CD14-positive monocyte (primary cell): ENCODE data around the gene GAK. TPM values are rescaled to one million over a fixed set of nuclear protein-coding genes. Genes with fewer than 3 reads are reported as not detected.

Experiments
- DNase-seq, 3 donors: peaks; one replicate each; pipeline ENCODE4 v3.0.0-alpha.2; 2011 to 2022
- H2AFZ ChIP-seq: 2 replicates; pipeline ENCODE4 v1.6.0; 2012; ENCODE audit warnings: mild to moderate bottlenecking, low read depth, low read length, inconsistent platforms; ENCODE audit not compliant: insufficient read depth, poor library complexity, severe bottlenecking
- H3K27ac ChIP-seq, 2 donors: 1 replicate in 1 of 2; 2 replicates in 1 of 2; pipeline ENCODE4 v1.5.1; 2012 to 2013; ENCODE audit warnings: low read length in 2 of 2, control low read depth in 1 of 2, inconsistent platforms in 1 of 2, low read depth in 1 of 2, mild to moderate bottlenecking in 1 of 2
- H3K27me3 ChIP-seq, 2 donors: one replicate each; pipeline versions ENCODE4 v1.6.0 to v1.6.1; 2011 to 2013; ENCODE audit warnings: low read length in 2 of 2; ENCODE audit not compliant: control insufficient read depth in 2 of 2, insufficient read depth in 2 of 2
- H3K36me3 ChIP-seq, 2 donors: replicated peaks in 1 of 2; 1 replicate in 1 of 2; 2 replicates in 1 of 2; pipeline versions ENCODE4 v1.5.1 to v1.6.1; 2012 to 2013; ENCODE audit warnings: low read length in 2 of 2, control low read depth in 1 of 2, inconsistent platforms in 1 of 2, mild to moderate bottlenecking in 1 of 2; ENCODE audit not compliant: insufficient read depth in 2 of 2, control insufficient read depth in 1 of 2
- H3K4me1 ChIP-seq, 2 donors: 1 replicate in 1 of 2; 2 replicates in 1 of 2; pipeline versions ENCODE4 v1.5.1 to v1.6.1; 2012 to 2013; ENCODE audit warnings: low read length in 2 of 2, control low read depth in 1 of 2, inconsistent platforms in 1 of 2, mild to moderate bottlenecking in 1 of 2, moderate library complexity in 1 of 2; ENCODE audit not compliant: insufficient read depth in 2 of 2, control insufficient read depth in 1 of 2
- H3K4me2 ChIP-seq: replicated peaks from 2 replicates; pipeline ENCODE3; 2012; ENCODE audit warnings: low read length, moderate library complexity, mild to moderate bottlenecking; ENCODE audit not compliant: poor library complexity, severe bottlenecking; ENCODE audit errors: extremely low read depth
- H3K4me3 ChIP-seq, 3 experiments: fragments of 200-600 bp in 1 of 3; sonication (generic) in 1 of 3; replicated peaks in 1 of 3; 1 replicate in 2 of 3; 2 replicates in 1 of 3; pipeline ENCODE4 v1.5.1; 2011 to 2013; ENCODE audit warnings: low read length in 3 of 3, mild to moderate bottlenecking in 3 of 3, control low read depth in 2 of 3, low read depth in 2 of 3, inconsistent platforms in 1 of 3, moderate library complexity in 1 of 3
- H3K79me2 ChIP-seq: 2 replicates; pipeline ENCODE4 v1.6.0; 2012; ENCODE audit warnings: mild to moderate bottlenecking, control low read depth, inconsistent platforms, low read length, moderate library complexity; ENCODE audit not compliant: insufficient read depth
- H3K9ac ChIP-seq: 2 replicates; pipeline ENCODE4 v1.6.0; 2017; ENCODE audit warnings: low read length, mild to moderate bottlenecking; ENCODE audit not compliant: insufficient read depth, poor library complexity, severe bottlenecking
- H3K9me3 ChIP-seq, 2 donors: replicated peaks in 1 of 2; 1 replicate in 1 of 2; 2 replicates in 1 of 2; pipeline versions ENCODE4 v1.5.1 to v1.6.1; 2012 to 2013; ENCODE audit warnings: low read length in 2 of 2, control low read depth in 1 of 2; ENCODE audit not compliant: control insufficient read depth in 1 of 2, insufficient read depth in 1 of 2
- H4K20me1 ChIP-seq: 2 replicates; pipeline ENCODE4 v1.6.0; 2012; ENCODE audit warnings: mild to moderate bottlenecking, low read length, control low read depth, moderate library complexity; ENCODE audit not compliant: insufficient read depth
- H3K27ac Mint-ChIP-seq, 7 donors: one replicate each; pipeline ENCODE4 v1.8.0; 2020; ENCODE audit warnings: mild to moderate bottlenecking in 7 of 7, mixed read lengths in 7 of 7, moderate library complexity in 6 of 7, inconsistent platforms in 2 of 7
- H3K27me3 Mint-ChIP-seq, 3 donors: one replicate each; pipeline ENCODE4 v1.8.0; 2021 to 2022; ENCODE audit warnings: low read depth in 3 of 3, mild to moderate bottlenecking in 3 of 3, mixed read lengths in 3 of 3, moderate library complexity in 3 of 3, inconsistent platforms in 1 of 3
- H3K36me3 Mint-ChIP-seq, 2 donors: one replicate each; pipeline ENCODE4 v1.8.0; 2020; ENCODE audit warnings: mixed read lengths in 2 of 2, inconsistent platforms in 1 of 2, mild to moderate bottlenecking in 1 of 2
- H3K4me1 Mint-ChIP-seq: one replicate; pipeline ENCODE4 v1.8.0; 2020; ENCODE audit warnings: mild to moderate bottlenecking, mixed read lengths
- H3K4me3 Mint-ChIP-seq, 2 donors: one replicate each; pipeline ENCODE4 v1.8.0; 2020; ENCODE audit warnings: mild to moderate bottlenecking in 2 of 2, mixed read lengths in 2 of 2, moderate library complexity in 1 of 2
- H3K9me3 Mint-ChIP-seq, 7 donors: one replicate each; pipeline ENCODE4 v1.8.0; 2020 to 2022; ENCODE audit warnings: mixed read lengths in 7 of 7, mild to moderate bottlenecking in 6 of 7, moderate library complexity in 6 of 7, inconsistent platforms in 2 of 7
- CTCF ChIP-seq: fragments of 200-600 bp; IDR thresholded peaks from one replicate; pipeline ENCODE4 v1.8.0; 2022; ENCODE audit warnings: antibody characterized with exemption, mild to moderate bottlenecking
- WGBS: methylation state at CpG from one replicate; pipeline ENCODE4 v1.1.5; 2013; ENCODE audit warnings: missing lambda C conversion rate; ENCODE audit not compliant: insufficient coverage; 5-methylcytosine and 5-hydroxymethylcytosine counted together
- intact Hi-C, 2 donors: fragments of 100-400 bp; cut with micrococcal nuclease; formaldehyde crosslinking; loops; one replicate each; pipeline versions ENCODE4 v1.15.0 to v1.15.1; 2023
- polyA plus RNA-seq, 3 donors: library from polyadenylated mRNA; depleted of rRNA in 1 of 3; unstranded in 2 of 3; stranded (reverse) in 1 of 3; fragments of 300-500 nt in 2 of 3; fragments of >200 nt in 1 of 3; fragmentation: Illumina TruSeq in 2 of 3; gene quantifications; 1 replicate in 2 of 3; 2 replicates in 1 of 3; pipeline ENCODE4 v1.2.3, GENCODE V29; 2012 to 2021

The GAK gene
- polyA plus RNA-seq, 3 donors: 40.3 to 88.7 (median 54.9) TPM

- no peak overlapping the region for H3K9ac ChIP-seq
- H3K36me3 ChIP-seq: peaks cover 7 to 28% of the 10 kb centered on the region in 2 donors
- peaks cover 0 to 2% (median 0%) of the 10 kb centered on the region in 3 donors for H3K27me3 Mint-ChIP-seq
- no peak overlapping the region for H2AFZ ChIP-seq
- H3K4me3 ChIP-seq: no peak overlapping the region
- peaks cover 52 to 72% of the 10 kb centered on the region in 2 donors for H3K9me3 ChIP-seq
- no peak overlapping the region for H3K27ac ChIP-seq
- WGBS: 95% methylated on average over 9 of the region's 10 CpGs
- no peak overlapping the region for H3K4me3 Mint-ChIP-seq
- H3K79me2 ChIP-seq: no peaks in the 10 kb centered on the region
- H4K20me1 ChIP-seq: no peaks in the 10 kb centered on the region
- no peaks in the 10 kb centered on the region for H3K27me3 ChIP-seq
- DNase-seq: no peak
- no peaks in the 10 kb centered on the region for H3K4me1 Mint-ChIP-seq
- no peak overlapping the region for H3K27ac Mint-ChIP-seq
- intact Hi-C loops: no loop called here
- no peaks in the 10 kb centered on the region for H3K4me1 ChIP-seq
- no peak overlapping the region for H3K4me2 ChIP-seq
- H3K36me3 Mint-ChIP-seq: peaks cover 26 to 43% of the 10 kb centered on the region in 2 donors
- TF ChIP-seq CTCF: no peak
- peaks cover 51 to 73% (median 65%) of the 10 kb centered on the region in 7 donors for H3K9me3 Mint-ChIP-seq
These were observed 87.3 kb downstream of the GAK start for GRCh38 chr4:844752-845232.

GRCh38 chr4:839675-840443 is 92.3 kb downstream of the GAK start:
- no peaks in the 10 kb centered on the region for H3K4me1 Mint-ChIP-seq
- H3K36me3 Mint-ChIP-seq: peaks cover 13 to 18% of the 10 kb centered on the region in 2 donors
- TF ChIP-seq CTCF: no peak
- no peak overlapping the region for H3K4me3 ChIP-seq
- peaks cover 36 to 73% (median 63%) of the 10 kb centered on the region in 7 donors for H3K9me3 Mint-ChIP-seq
- H3K4me3 Mint-ChIP-seq: no peak overlapping the region
- DNase-seq: no peak
- H4K20me1 ChIP-seq: no peaks in the 10 kb centered on the region
- H3K9me3 ChIP-seq: peaks cover 40 to 66% of the 10 kb centered on the region in 2 donors
- no peaks in the 10 kb centered on the region for H3K4me1 ChIP-seq
- peaks cover 1 to 8% (median 3%) of the 10 kb centered on the region in 3 donors for H3K27me3 Mint-ChIP-seq
- peaks cover 0 to 4% of the 10 kb centered on the region in 2 donors for H3K36me3 ChIP-seq
- WGBS: no CpG with 5 or more reads among the region's 4 CpGs
- intact Hi-C loops: no loop called here
- no peak overlapping the region for H3K27ac Mint-ChIP-seq
- H3K9ac ChIP-seq: no peak overlapping the region
- no peak overlapping the region for H3K27ac ChIP-seq
- H2AFZ ChIP-seq: no peak overlapping the region
- H3K4me2 ChIP-seq: no peak overlapping the region
- H3K27me3 ChIP-seq: no peaks in the 10 kb centered on the region
- H3K79me2 ChIP-seq: no peaks in the 10 kb centered on the region
